Mammary epithelial cell (primary cell): ENCODE measurements around the gene MPP3.

Source experiments
- EZH2 ChIP-seq: IDR thresholded peaks from 2 replicates; pipeline ENCODE4 v1.6.1; 2012; ENCODE audit warnings: low read length, inconsistent platforms, borderline replicate concordance
- TF ChIP-seq, protein P1 (sequence below), 2 donors: IDR thresholded peaks in 1 of 2; conservative IDR thresholded peaks in 1 of 2; 2 replicates each; pipeline ENCODE4 v1.5.1; 2011 to 2012; ENCODE audit warnings: inconsistent platforms in 2 of 2, low read length in 2 of 2, mild to moderate bottlenecking in 2 of 2, control low read depth in 1 of 2, low read depth in 1 of 2; ENCODE audit not compliant: insufficient read depth in 1 of 2; ENCODE audit errors: extremely low read depth in 1 of 2

DNA sequence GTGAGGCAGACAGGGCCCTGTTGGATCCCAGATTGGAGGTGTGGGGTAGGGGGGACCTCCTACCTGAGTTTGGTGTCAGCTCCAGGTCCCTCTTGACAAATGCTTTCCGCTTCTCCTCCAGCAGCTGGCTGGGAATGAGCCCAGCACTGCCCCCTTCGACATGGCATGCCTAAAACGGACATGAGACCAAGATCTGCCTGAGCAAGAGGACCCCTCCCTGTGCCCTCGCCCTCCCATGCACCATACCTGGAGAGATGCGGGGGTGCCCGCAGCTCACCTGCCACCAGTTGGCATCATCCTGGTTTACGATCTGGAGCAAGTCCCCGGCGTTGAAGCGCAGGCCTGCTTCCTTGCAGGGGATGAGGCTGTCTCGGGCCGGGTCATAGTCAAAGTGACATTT is 48.2 kb upstream of the MPP3 start:
- TF ChIP-seq, protein P1, sequence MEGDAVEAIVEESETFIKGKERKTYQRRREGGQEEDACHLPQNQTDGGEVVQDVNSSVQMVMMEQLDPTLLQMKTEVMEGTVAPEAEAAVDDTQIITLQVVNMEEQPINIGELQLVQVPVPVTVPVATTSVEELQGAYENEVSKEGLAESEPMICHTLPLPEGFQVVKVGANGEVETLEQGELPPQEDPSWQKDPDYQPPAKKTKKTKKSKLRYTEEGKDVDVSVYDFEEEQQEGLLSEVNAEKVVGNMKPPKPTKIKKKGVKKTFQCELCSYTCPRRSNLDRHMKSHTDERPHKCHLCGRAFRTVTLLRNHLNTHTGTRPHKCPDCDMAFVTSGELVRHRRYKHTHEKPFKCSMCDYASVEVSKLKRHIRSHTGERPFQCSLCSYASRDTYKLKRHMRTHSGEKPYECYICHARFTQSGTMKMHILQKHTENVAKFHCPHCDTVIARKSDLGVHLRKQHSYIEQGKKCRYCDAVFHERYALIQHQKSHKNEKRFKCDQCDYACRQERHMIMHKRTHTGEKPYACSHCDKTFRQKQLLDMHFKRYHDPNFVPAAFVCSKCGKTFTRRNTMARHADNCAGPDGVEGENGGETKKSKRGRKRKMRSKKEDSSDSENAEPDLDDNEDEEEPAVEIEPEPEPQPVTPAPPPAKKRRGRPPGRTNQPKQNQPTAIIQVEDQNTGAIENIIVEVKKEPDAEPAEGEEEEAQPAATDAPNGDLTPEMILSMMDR (conservative IDR thresholded peaks at IDR 0.05 in 1 of 2, IDR thresholded peaks at IDR 0.05 in 1 of 2; ENCODE audit: extremely low read depth in 1 of 2, insufficient read depth in 1 of 2, low read depth in 1 of 2, low read length in 2 of 2): no peak
- TF ChIP-seq EZH2: no peak
